Endometrium (tissue), 2 donors: Measurements from ENCODE around the gene BCAS3.
"Not testable (repeated sequence)": the region's sequence is repeated elsewhere in the genome, so short reads cannot be mapped to it uniquely, and the experiment has no call there.

ENCODE experiments used
- FAIRE-seq: peaks from 2 replicates; lab custom pipeline; 2012; peaks lifted over from hg19 to GRCh38; lab: Jason Lieb, UNC
- donor health status: control.
- donor health status: control.

BCAS3 gene

DNA sequence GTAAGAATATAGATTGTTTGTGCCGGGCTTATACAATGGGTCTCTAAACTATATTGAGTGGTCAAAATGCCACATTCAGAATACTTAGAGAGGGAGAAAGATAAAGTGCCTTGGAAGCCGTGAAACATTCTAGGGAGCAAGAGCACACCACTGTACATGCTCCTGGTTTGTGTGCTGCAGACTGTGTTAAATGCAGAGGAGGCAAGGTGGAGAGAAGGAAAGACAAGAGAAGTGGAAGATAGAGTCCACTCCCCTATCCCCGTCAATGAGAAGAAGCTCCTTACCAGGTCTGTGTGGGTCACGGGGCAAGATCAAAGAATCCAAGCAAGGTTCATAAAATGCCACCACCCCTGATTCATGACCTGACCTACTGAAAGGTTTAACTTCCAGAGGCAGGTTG lies 454.9 kb downstream of the BCAS3 start:
- FAIRE-seq, result no peak

DNA sequence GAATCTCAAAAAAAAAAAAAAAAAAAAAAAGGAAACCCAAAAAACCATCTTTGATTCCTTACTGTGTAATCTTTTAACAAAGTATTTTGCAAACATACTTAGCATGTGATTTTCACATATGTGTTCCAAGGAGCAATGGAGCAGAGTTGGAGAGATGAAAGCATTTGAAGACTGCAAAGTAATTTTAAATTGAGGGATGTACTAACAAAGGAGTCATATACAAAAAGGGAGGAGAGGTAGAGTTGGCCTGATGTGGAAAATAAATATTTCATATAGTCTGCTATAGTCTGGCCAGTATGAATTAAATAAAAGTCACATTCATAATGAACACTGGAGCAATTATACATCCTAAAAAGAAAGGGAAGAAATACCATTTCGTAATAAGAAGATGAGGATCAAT lies 456.2 kb downstream of the BCAS3 start:
- no peak for FAIRE-seq

DNA sequence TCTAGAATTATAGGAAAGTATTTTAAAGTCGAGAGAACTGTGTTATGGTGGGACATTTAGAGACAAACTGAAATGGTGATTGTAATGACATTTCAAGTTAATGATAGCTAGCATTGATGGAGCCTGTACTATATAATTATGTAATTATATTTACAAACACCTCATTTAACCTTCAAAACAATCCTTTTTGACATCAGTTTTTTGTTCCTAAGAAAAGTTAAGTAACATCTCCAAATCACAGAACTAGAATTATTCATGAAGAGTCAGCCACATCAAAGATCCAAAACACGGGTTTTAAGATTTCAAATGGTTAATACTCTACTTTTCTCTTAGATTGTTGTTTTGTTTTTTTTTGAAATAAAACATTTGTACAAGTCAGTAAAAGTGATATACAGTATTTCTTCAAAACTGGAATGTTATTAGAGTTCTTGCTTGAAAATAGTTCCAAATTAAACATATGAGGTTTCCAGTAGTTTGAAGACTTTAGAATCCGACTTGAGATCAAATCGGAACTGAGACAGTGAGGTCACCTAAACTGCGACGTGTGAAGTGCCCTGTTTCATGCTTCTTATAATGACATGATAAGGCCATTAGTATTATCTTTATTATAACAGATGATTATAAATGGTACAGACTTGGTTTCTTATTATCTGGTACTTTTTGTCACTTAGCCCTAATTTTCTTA lies 457.0 kb downstream of the BCAS3 start:
- peak; percentile 50 for FAIRE-seq

GRCh38 chr17:61135782-61136181 lies 458.1 kb downstream of the BCAS3 start:
- no peak for FAIRE-seq

- no peak for FAIRE-seq
Observed at GRCh38 chr17:61136296-61136695, 458.6 kb downstream of the BCAS3 start.

GRCh38 chr17:61139219-61139618 lies 461.6 kb downstream of the BCAS3 start:
- FAIRE-seq, result no peak

DNA sequence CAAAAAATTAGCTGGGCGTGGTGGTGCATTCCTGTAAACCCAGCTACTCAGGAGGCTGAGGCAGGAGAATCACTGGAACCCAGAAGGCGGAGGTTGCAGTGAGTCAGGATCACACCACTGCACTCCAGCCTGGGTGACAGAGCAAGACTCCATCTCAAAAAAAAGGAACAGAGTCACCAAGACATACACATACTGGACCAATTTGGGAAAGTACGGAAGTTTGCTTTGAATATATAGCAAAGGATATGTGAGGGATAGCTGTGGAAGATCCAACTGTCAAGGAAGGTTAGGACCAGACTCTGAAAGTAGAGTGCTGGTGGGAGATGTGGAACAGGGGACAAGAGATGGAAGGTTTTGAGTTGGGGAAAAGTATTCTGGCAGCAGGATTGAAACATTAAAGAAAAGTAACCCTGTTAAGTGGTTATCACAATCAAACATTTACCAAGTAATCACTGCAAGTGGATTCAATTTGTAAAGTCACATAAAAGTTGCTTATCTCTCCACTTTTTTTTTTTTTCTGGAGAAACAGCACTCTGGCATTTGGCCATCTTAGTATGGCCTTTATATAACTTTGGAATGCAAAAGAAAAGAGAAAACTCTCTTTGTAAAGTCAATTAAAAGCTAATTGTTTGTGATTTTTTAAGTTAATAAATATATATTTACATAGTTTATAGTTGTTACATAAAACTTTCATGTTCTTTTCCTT lies 462.6 kb downstream of the BCAS3 start:
- FAIRE-seq, result no peak

GRCh38 chr17:61143026-61143425 lies 465.4 kb downstream of the BCAS3 start:
- peak; percentile 79 for FAIRE-seq

- no peak for FAIRE-seq
Observed at GRCh38 chr17:61144137-61144536, 466.5 kb downstream of the BCAS3 start.

- FAIRE-seq, result peak; percentile 80
Observed at GRCh38 chr17:61144617-61145564, 467.2 kb downstream of the BCAS3 start.

DNA sequence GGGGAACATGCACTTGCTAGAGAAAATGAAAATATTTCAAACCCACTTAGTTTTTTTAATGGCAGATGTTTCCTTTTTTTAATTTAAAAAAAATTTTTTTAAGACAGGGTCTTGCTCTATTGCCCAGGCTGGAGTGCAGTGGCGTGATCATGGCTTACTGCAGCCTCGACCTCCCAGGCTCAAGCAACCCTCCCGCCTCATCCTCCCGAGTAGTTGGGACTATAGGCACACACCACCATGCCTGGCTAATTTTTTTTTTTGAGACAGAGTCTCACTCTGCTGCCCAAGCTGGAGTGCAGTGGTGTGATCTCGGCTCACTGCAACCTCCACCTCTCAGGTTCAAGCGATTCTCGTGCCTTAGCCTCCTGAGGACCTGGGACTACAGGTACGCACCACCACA lies 469.2 kb downstream of the BCAS3 start:
- not testable (repeated sequence) for FAIRE-seq

DNA sequence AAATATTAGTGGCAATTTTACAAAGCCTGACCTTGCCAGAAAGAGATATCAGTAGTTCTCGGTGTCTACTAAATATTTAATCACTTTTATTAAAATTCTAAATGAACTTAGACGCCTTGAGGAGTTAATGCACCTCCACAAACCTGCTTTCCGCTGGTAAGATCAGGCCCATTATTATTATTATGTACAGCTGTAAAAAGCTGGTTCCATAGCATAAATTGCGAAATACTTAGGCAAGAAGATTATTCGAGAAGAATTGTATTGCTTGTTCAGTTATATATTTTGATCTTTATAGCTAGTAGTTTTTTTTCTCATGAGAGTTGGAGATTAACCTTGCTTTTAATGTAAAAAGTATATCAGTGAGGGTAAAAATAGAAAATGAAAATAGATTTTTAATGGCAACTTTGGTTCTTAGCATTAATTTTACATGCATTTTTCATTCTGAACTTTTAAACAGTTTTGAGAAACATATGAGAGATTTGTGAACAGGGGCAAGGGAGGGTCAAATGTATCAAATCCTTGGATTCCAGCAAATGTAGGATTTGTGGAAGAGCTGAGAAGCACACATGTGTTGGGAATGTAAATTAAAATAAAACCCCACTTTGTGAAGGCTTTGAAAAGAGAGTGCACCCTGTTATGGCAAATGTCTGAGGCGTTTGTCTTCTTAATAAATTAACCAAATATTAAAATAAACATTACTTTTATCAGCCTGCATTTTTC lies 471.6 kb downstream of the BCAS3 start:
- no peak for FAIRE-seq

GRCh38 chr17:61149862-61150362 lies 472.3 kb downstream of the BCAS3 start:
- FAIRE-seq, result peak; percentile 98

GRCh38 chr17:61150686-61151299 lies 473.1 kb downstream of the BCAS3 start:
- no peak for FAIRE-seq

DNA sequence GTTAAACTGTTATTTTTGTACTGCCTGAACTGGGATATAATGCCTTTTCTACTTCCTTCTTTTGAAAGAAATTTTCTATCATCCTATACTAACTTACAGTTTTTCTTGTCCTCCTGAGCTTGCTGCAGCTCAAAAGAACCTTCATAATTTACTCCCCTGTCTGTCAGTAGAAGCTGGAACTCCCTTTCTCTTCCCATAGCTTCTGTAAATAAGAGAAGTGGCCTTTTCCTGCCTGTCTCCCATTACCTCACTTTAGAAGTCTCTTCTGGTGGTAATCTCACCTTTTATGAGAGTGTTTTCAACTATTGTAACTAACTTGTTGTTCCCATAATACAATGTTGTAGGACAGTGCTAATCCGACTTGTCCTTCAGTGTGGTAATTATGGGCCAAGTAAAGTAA lies 475.2 kb downstream of the BCAS3 start:
- FAIRE-seq, result no peak

- FAIRE-seq, result no peak
Observed at GRCh38 chr17:61155590-61156237, 478.1 kb downstream of the BCAS3 start.

DNA sequence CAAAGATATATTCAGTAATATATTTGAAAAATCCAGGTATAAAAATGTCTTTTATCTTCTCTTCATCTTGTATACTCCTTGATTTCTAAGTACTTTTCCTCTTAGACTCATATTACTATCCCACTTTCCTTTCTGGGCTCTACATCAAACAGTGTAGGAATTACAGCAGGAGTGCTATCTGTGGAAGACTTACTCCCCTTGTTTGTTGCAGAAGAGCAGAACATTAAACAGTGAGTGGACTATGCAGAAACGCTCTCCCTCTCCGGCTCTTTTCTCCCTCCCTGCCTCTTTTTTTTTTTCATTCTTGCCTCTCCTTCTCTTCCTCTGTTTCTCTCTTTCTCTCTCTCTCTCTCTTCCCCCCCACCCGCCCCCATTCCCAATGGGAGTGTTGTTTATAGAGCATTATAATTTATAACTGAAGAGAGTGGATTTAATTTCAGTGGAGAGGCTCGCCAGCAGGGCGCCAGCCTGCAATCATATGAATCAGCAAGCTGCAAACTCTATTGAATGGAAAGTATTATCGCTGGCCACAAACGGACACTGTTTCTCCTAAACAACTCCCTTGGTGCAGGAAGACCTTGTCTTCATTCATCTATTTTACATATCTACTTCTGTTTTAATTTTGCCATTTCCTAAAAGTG lies 479.7 kb downstream of the BCAS3 start:
- FAIRE-seq, result peak; percentile 26

GRCh38 chr17:61158376-61158775 lies 480.7 kb downstream of the BCAS3 start:
- no peak for FAIRE-seq

DNA sequence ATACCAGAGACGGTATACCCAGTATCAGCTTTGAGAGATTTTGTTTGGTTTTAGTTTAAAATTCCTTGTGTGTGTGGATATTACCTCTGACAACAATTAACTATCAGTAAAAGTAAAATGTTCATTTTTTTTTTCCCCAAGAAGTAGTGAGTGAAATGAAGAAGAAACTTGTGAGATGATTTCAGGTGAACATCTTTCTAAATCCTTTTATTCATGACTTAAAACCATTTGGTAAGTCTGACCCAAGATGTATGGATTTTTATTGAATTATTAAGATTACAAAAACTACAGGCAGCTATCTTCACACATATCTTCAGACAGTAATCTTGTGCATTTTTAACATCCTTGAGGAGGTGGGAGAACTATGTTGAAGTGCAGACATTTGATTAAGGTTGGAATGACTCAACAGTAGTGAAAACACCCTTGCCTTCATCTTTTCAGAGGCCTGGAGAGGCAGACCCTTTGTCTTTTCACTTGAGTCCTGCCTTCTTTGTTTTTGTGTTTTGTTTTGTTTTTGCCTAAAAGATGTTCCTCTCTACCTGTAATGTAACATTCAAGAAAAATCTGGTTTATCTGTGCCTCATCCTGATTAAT lies 481.7 kb downstream of the BCAS3 start:
- no peak for FAIRE-seq

- no peak for FAIRE-seq
Observed at GRCh38 chr17:61160204-61160603, 482.6 kb downstream of the BCAS3 start.
